Measurements from ENCODE around the gene IQCK. TPM values are rescaled to one million over a fixed set of nuclear protein-coding genes. Genes with fewer than 3 reads are reported as not detected.

The IQCK gene
- total and polyA plus RNA-seq, 8 donors, result 3.5 to 100.0 (median 13.6) TPM

DNA sequence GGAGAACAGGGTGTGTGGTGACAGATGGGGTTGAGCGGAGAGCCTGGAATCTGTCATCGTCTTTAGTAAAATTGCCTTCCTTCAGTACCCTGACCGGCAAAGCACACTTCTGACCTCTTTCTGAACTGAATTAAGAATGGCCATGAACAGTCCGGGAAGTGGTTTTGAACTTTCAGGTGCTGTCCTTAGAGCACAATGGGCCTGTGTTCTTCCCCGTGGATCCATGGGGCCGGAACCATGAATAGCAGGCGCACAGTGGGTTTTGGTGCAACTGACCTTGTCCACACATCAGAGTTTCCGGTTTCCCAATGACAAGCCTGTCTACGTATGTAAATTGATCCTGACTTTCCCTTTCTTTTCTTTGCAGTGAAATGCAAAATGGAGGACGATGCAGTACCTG, 138.0 kb downstream of the IQCK start:
- no peaks in the 10 kb centered on the region for H3K9me3 ChIP-seq
- H3K4me3 ChIP-seq, result no peak overlapping the region
- TF ChIP-seq POLR2A (IDR thresholded peaks at IDR 0.05) (no peak), CTCF (IDR thresholded peaks at IDR 0.05) (no peak), EP300 (IDR thresholded peaks at IDR 0.05) (no peak), POLR2AphosphoS5 (IDR thresholded peaks at IDR 0.05) (no peak)
- intact Hi-C loops (cut with DNase I; ENCODE audit: low total_unique reads), result no loop called here
- no peaks in the 10 kb centered on the region for H3K27me3 ChIP-seq
- H3K36me3 ChIP-seq, result peaks cover 21 to 49% (median 38%) of the 10 kb centered on the region in 4 donors
- no peak overlapping the region for H3K27ac ChIP-seq
- WGBS, 5 donors, result 91 to 98% (median 95%) methylated on average over 10 of the region's 10 CpGs
- DNase-seq, result no peak
- peaks cover 0 to 6% (median 0%) of the 10 kb centered on the region in 4 donors for H3K4me1 ChIP-seq

DNA sequence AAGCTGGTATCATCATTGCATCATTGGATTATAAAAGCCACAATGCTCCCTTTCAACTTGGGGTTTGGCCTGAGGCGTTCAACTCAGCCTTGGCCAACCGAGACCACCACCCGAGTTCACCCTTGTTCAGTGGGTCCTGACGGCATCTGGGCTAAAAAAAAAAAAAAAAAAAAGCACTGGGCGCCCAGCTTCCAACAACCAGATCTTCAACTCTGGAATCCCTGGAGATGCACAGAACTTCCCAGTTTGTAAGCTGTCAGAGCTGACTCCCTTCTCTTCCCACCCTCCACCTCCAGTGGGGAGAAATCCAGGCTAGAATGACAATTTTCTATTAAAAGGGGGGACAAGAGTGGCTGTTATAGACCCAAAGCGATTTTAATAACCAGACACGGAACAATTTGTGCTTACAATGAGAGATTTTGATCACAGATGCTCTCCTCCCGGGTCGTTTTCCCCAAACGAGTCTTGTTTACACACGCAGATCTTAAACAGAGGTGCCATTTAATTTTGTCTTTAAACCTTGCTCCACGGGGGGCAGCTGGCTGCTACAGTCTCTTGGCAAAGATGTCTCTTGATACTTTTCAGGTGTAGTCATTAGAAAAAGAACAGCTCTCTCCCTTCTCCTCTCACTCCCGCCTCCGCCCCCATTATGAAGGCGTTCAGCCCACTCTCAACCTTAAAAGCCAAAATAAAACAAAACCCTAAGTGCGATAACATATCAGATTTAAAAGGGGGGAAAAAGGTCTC, 139.7 kb downstream of the IQCK start:
- Histone ChIP-seq H3K4me1 (peaks cover 0 to 7% (median 0%) of the 10 kb centered on the region in 4 donors), H3K27me3 (no peaks in the 10 kb centered on the region), H3K27ac (no peak overlapping the region), H3K9me3 (no peaks in the 10 kb centered on the region), H3K36me3 (peaks cover 21 to 60% (median 44%) of the 10 kb centered on the region in 4 donors), H3K4me3 (no peak overlapping the region)
- 72 to 82% (median 80%) methylated on average over 16 of the region's 16 CpGs for WGBS, 5 donors
- no peak for DNase-seq
- TF ChIP-seq POLR2AphosphoS5 (IDR thresholded peaks at IDR 0.05), result no peak
- TF ChIP-seq CTCF (IDR thresholded peaks at IDR 0.05), result no peak
- no peak for TF ChIP-seq POLR2A (IDR thresholded peaks at IDR 0.05)
- no peak for TF ChIP-seq EP300 (IDR thresholded peaks at IDR 0.05)
- intact Hi-C loops (cut with DNase I; ENCODE audit: low total_unique reads), result no loop called here

GRCh38 chr16:19858340-19859018, 140.4 kb downstream of the IQCK start:
- 81 to 86% (median 83%) methylated on average over 22 of the region's 22 CpGs for WGBS, 5 donors

More at GRCh38 chr16:19858340-19859018, 140.4 kb downstream of the IQCK start:
- no peaks in the 10 kb centered on the region for H3K9me3 ChIP-seq
- H3K4me3 ChIP-seq, result no peak overlapping the region
- intact Hi-C loops (cut with DNase I; ENCODE audit: low total_unique reads), result no loop called here
- DNase-seq, result no peak
- peaks cover 21 to 60% (median 44%) of the 10 kb centered on the region in 4 donors for H3K36me3 ChIP-seq
- H3K27me3 ChIP-seq, result no peaks in the 10 kb centered on the region
- peaks cover 0 to 7% (median 0%) of the 10 kb centered on the region in 4 donors for H3K4me1 ChIP-seq
- TF ChIP-seq POLR2A (IDR thresholded peaks at IDR 0.05) (no peak), EP300 (IDR thresholded peaks at IDR 0.05) (no peak), POLR2AphosphoS5 (IDR thresholded peaks at IDR 0.05) (no peak), CTCF (IDR thresholded peaks at IDR 0.05) (no peak)
- no peak overlapping the region for H3K27ac ChIP-seq

Measured in stomach (tissue), 9 donors.